Hypothalamus (tissue), 51 donors: ENCODE results near the gene FABP7.

ENCODE experiments used
- DNase-seq, 51 donors: peaks; one replicate each; lab custom pipeline; 2025; lab: John Stamatoyannopoulos, UW

The FABP7 gene

DNA sequence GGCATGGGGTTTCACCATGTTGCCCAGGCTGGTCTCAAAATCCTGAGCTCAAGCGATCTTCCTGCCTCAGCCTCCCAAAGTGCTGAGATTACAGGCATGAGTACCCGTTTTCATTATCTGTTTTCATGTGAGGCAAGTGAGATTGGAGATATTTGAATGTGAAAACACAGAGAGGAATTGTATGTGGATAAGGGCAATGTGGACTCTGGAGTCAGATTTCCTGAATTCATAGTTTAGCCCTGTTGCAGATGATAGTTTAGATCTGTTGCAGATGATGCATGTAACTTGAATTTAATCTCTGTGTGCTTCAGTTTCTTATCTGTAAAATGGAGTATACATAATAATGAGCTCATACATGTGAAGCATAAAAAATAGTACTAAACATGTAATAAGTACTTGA lies 13.2 kb downstream of the FABP7 start:
- DNase-seq = no peak

DNA sequence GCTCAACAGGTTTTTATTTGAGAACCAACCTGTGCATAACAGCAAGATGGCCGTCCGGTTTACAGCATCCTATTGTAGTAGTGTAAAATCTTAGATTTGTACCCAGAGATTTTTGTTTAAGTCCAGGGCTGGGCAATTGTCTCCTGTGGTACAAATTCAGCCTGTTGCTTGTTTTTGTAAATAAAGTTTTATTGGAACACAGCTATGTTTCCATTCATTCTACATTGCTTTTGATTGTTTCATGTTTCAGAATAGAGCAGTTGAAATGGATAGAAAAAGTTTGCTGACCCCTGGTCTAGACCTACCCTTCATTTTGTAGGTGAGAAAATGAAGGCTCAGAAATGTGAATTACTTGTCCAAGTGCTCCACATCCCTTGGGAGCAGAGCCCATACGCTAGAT lies 18.0 kb downstream of the FABP7 start:
- no peak for DNase-seq

DNA sequence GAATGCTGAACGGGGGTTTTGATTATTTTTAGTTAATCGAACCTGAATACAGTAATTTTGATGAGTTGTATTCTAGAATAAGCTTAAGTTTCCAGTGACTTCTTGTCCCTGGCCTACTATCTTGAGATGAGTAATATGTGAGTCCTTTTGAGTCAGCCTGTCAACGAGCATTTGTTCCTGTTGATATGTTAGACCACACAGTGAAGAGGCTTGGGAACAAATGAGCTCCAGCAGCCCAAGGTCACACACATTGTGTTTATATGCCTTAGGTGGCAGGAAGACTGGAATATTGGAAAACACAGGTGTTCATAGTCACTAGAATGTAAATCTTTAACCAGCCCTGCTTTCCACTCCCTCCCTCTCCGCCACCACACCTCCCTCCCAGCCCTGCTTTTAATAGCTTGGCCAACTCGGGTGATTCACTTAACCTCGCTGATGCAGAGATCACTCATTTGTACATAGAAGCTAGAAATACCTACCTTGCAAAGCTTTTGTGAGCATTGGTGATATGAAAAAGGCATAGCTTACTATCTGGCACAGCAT lies 18.7 kb downstream of the FABP7 start:
- DNase-seq = peak in 1 of 51 donors; percentile 58

DNA sequence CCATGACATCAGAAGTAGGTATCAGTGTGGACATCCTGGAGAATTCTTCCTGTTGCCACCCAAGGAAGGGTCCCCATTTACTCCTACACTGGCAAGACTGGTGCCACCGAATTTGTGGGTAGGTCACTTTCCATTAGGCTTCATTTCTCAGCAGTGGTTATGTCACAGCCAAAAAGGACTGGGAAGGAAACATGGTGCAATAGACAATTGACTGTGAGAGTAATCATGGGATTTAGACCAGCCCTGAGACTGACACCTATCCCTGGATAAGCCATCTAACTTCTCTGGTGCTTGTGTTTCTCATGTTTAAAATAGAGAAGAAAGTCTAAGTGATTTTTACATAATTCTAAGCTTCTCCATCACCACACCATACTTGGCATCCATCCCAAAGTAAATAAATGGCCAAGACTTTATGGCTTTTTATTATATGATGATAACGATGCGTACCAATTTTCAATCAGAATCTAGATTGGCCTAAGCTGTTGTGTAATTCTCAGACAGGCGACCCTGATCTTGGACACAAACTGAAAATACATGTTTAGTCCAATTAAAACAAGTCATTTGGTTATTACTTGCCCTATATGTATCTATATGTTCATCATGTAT lies 19.7 kb downstream of the FABP7 start:
- DNase-seq = no peak

DNA sequence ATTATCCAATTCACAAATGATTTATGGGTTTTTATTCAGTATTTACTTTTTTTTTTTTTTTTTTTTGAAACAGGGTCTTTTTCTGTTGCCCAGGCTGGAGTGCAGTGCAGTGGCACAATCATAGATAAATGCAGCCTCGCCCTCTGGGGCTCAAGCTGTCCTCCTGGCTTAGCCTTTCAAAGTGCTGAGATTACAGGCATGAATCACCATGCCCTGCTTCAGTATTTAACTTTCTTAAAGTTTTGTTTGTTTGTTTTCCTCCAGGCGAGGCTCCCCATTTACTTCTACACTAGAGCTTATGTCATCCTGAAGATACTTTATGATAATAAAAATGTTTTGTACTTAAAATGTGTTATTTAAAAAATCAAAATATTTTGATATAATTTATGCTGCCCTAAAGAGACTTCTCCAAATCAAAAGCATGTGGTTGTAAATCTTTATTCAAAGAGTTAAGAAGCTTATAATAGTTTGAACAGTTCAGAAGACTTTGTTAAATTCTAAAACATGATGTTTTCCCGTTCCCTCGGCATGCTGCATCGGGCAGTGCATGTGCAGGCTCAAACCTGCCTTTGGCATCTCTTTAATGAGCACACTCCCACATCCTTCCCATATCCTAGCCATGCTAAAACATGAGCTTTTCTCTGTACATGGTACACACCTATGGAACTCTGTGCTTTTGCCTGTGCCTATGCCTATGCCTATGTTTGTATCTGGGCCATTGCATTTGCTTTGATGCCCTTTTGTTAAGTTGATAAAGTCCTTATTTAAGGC lies 20.6 kb downstream of the FABP7 start:
- DNase-seq = no peak

DNA sequence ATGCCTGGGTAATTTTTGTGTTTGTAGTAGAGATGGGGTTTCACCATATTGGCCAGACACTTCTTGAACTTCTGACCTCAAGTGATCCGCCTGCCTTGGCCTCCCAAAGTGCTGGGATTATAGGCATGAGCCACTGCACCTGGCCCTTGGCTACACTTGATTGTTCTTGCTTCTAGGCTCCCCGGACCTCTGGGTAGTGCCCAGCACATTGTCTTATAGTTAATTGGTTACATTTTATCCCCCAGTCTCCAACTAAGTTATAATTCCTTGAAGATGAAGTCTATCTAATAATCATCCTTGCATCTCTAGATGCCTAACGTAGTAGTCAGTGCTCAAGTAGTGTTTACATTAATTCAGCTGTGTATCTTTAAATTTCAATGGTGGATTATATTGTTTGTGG lies 21.4 kb downstream of the FABP7 start:
- no peak for DNase-seq

DNA sequence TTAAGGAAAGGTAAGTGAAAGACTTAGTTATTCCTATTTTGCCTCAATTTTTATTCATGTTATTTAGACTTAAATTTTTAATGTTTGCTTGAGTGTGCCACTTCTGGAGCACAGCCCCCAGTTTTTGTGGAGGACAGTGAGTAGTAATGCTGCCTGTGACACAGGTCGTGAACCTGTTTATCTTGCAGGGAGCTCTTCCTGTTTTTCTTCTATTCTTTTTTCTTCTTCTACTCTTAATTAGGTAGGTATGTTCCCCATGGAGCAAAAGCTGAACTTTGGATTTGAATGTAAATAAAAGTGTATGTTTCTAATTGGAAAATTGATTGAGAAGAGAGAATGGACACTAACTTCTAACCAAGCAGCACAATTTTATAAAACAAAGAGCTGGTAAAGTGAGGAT lies 21.9 kb downstream of the FABP7 start:
- DNase-seq = no peak

DNA sequence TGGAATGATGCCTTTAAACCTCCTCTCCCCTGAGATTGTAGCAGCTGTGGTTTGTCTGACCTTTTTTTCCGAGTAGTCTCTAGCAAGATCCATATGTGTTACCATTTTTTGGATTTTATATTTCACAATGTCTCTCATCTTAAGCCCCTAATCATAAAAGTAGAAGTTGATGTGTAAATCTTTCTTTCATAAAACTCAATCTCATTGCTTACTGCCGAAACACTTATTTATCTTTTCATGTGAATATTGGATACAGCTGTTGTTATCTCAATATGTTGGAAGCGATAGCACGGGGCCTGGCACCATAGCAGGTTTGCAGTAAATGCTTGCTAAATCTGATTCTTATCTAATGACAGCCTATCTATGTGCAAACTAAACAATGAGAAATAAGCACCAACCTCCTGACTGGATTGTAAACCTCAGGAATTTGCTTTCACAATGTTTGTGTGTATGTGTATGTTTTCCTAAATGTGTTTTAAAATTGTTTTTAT lies 23.7 kb downstream of the FABP7 start:
- DNase-seq = no peak

DNA sequence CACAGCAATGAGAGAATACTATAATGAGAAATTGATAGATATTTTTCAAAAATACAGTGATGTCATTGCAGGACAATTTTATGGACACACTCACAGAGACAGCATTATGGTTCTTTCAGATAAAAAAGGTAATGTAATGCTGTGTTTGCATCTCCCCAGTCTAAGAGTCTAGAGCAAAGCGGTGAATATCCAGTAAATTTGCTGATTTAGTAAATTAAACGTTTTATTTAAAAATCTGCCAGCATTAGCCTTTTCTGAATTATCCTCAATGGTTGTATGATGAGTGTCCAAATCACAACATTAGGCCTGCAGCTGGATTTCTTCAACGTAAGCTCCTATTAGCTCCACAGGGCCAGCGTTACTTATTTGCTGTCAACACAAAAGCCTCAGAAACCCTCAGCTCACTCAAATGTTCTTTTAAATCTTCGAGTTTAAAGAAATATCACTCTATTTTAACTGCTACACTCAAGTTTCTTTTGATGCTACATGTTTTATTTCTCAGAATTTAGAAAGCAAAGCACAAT lies 25.5 kb downstream of the FABP7 start:
- no peak for DNase-seq

DNA sequence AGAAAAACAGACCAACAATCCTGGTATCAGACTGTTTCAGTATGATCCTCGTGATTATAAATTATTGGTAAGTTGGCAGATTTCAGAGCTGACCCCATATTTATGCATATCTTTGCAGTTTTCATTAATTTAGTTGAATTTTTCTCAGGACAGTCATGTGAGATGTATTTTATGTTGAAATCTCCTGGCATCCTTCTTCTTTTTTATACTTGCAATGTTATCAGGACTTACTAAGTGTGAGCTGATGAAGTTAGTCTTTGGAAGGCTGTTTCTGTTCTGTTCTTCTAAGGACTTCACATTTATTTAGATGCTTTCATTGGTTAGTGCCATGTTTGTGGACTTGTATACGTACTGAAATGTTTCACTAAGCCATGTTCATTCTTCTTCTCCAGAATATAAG lies 26.8 kb downstream of the FABP7 start:
- no peak for DNase-seq

DNA sequence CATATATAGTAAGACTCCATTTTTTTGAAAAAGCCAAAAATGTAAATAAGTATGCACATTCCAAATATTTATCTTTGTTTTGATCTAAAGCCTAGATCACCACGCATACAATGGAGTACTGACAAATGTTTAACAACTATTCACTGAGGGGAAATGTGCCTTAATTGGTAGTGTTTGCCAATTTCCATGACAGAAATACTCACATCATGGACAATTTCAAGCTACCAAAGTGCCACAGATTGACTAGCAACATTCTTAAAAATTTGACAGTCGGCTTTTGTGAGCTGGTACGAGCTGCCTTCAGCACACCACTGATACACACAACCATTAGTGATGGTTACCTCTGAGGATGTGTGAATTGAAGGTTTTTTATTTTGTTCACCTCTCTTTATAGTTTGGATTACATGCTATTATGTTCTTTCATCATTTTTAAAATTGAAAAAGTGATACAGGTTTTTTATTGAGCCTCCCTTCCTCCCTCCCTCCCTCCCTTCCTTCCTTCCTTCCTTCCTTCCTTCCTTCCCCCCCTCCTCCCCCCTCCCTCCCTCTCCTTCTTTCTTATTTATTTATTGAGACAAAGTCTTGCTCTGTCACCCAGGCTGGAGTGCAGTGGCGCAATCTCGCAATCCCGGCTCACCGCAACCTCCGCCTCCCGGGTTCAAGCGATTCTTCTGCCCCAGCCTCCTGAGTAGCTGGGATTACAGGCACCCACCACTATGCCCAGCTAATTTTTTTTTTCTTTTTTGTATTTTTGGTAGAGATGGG lies 28.8 kb downstream of the FABP7 start:
- no peak for DNase-seq

DNA sequence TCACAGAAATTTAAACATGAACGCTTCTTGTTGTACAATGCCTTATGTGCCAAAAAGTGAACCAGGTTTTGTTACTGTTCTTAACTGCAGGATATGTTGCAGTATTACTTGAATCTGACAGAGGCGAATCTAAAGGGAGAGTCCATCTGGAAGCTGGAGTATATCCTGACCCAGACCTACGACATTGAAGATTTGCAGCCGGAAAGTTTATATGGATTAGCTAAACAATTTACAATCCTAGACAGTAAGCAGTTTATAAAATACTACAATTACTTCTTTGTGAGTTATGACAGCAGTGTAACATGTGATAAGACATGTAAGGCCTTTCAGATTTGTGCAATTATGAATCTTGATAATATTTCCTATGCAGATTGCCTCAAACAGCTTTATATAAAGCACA lies 29.5 kb downstream of the FABP7 start:
- DNase-seq = no peak

DNA sequence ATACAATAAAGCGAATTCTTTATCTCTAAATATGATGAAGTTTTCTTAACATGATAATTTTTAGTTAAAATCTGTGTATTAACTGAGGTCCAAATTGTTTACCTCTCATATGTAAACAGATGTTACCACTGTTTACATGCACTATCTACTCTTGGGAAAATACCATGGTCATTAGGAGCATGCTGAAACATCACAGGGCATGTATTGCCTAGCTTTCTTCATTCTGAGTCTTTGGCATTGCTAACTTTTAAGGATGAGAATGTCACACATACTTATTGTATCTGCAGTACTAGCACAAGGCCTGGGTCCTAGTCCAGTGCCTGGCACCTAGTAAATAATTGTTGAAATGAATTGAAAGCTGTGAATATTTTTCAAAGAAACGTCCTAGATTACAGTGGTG lies 30.2 kb downstream of the FABP7 start:
- no peak for DNase-seq

DNA sequence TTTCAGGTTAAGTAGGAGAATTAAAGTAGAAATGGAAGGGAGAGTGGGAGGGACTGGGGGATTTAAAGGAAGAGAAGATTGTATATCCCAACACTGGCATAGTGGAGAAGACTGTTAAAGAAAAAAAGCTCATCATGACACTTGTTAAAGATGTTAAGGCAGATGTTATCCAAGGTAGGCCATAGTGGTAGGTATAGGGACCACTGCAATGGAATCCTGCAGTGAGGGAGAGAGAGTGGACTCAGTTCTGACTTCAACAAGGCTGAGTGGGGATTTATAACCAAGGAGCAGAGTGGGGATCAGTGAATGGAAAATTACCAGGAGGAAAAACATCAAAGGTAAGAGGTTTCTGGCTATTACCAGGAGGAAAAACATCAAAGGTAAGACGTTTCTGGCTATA lies 30.7 kb downstream of the FABP7 start:
- no peak for DNase-seq

DNA sequence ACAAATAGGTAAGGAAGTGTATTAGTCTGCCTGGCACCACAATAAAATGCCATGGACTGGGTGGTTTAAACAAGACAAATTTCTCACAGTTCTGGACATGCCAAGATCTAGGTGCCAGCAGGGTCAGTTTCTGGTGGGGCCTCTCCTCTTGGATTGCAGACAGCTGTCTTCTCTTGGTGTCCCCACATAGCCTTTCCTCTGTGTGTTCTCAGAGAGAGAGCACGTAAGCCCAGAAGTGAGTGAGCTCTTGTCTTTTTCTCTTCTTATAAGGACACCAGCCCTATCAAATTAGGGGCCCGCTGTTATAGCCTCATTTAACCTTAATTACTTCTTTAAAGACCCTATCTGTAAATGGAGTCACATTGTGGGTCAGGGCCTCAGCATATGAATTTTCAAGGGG lies 37.8 kb downstream of the FABP7 start:
- no peak for DNase-seq

DNA sequence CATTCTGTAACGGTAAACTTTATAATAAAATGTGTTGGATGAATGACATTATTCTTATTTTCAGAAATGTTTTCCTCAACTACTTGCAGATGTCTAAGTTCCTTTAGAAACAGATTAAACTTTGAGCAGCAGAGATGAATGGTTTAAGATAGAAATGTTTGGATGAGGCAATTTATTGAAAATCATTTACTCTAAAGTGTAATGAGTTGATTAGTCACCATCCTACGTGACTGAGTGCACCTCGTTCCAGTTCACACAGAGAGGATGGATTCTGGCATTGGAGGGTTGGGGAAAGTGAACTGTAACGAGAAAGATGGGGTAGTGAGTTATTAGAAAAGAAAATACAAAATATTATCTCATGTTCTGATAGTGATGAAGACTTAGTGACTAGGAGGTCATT lies 38.2 kb downstream of the FABP7 start:
- no peak for DNase-seq

DNA sequence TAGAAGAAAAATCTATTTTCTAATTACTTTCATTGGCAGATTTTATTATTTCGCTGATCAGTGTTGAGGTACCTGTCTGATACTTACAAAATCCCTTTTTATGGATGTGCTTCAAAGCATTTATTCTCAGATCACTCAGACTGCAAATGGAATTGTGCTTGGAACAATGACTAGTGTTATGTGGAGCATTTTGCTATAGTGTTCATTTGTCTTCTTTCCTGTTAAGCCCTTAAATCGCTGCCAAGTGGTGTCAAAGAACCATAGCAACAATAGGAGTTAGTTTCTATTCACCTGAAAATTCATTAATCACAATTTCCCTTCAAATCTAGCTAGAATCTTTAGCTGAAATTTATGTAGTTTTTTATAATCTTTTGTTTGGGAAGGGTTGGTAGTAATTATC lies 39.4 kb downstream of the FABP7 start:
- DNase-seq = peak in 2 of 51 donors; percentile 21 to 31

DNA sequence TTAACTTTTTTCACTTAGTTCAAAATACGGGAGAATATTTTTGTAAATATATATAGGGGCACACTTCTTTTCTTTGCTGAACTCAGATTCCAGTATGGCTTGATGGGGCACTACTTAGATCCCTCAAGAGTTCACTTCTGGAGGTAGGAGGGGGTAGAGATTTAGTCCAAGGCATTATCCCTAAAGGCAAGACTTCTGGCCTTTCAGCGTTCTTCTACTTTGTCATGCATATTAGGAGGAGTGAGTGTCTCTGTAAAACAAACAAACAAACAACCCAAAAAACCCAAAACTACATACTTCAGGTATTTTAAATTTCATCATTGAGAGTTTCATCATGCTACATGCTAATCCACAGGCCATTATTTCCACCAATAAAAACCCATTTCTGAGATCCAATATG lies 41.6 kb downstream of the FABP7 start:
- no peak for DNase-seq

DNA sequence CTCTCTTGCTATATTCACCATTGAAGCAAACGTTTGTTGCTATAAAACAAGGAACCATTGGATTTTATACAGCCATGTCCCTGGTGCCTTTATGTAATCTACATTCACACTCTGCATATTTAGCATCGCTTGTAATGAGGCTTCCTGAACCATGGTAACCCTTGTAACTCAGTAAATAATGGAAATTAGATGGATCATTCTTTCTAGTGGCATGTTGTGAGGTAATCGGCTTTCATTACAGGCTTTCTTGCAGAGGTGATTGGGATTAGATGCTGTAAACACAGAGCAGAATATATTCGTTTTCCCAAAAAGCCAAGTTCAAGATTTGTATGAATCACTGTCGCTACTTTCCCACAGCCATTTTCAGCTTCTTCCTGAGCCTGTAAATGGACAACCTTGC lies 45.6 kb downstream of the FABP7 start:
- no peak for DNase-seq

DNA sequence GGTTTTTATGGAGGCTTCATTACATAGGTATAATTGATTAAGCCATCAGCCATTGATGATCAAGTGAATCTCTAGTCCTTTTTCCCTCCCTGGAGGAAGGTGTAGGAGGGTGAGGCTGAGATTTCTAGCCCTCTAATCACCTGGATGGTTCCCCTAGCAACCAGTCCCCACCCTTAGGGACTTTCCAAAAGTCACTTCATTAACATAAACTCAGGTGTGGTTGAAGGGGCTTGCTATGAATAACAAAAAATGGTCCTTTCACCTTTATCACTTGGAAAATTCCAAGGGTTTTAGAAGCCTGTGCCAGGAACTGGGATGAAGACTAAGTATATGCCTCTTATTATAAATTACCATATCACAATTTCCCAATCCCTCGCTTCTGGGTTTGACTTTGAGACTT lies 49.9 kb downstream of the FABP7 start:
- no peak for DNase-seq

DNA sequence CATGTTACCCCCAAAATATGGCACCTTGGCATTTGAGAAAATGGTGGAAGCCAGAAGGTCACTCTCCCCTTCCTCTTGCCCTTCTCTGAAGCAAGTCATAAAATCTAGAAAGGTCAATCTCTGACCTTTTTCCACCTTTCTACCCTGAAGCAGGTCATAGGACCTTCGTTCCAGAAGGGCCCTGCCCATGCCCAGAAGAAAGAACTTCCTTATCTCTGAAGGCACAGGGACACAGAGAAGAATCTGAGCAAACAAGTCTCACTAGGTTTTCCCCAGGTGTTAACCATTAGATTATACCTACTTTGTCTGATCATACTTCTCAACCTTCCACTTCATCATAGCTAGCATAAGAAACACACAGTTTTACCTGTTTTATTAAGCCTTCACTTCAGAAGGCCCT lies 52.0 kb downstream of the FABP7 start:
- DNase-seq = no peak
